SK-N-SH (cell line): ENCODE results near the gene ZNF780B. TPM values are rescaled to one million over a fixed set of nuclear protein-coding genes. Genes with fewer than 3 reads are reported as not detected.

Experiments
- CTCF ChIA-PET: fragments of 300-600, 350-600 bp; formaldehyde crosslinking; extraction: SDS; loops from one replicate; lab custom pipeline; 2021; lab: Yijun Ruan, JAX
- POLR2A ChIA-PET: fragments of 350-600 bp; sonication (Branson Sonifier 250); formaldehyde crosslinking; extraction: SDS; loops from one replicate; lab custom pipeline; 2020; ENCODE audit warnings: antibody characterized with exemption, inconsistent platforms; lab: Yijun Ruan, JAX
- DNase-seq: peaks from one replicate; pipeline ENCODE4 v3.0.0; 2012
- H2AFZ ChIP-seq: fragments of 200-600 bp; sonication (generic); 2 replicates; pipeline ENCODE4 v1.8.1; 2016; ENCODE audit warnings: antibody characterized with exemption, mild to moderate bottlenecking, low read depth
- H3F3A ChIP-seq: fragments of 200-600 bp; sonication (generic); replicated peaks from 2 replicates; pipeline ENCODE3; 2016; ENCODE audit warnings: antibody characterized with exemption, mild to moderate bottlenecking; ENCODE audit not compliant: insufficient read depth
- H3K27ac ChIP-seq, 2 experiments: fragments of 200-500 bp in 1 of 2; fragments of 200-600 bp in 1 of 2; sonication (Bioruptor generic) in 1 of 2; sonication (generic), shearing (Covaris generic) in 1 of 2; 2 replicates each; pipeline versions ENCODE4 v1.5.1 to v1.6.1; 2014 to 2016; ENCODE audit warnings: low read depth in 2 of 2, inconsistent platforms in 1 of 2, low read length in 1 of 2, mild to moderate bottlenecking in 1 of 2, mixed read lengths in 1 of 2
- H3K27me3 ChIP-seq: fragments of 200-600 bp; sonication (generic), shearing (Covaris generic); 2 replicates; pipeline ENCODE4 v1.6.1; 2016; ENCODE audit warnings: mixed run types; ENCODE audit not compliant: insufficient read depth
- H3K36me3 ChIP-seq, 2 experiments: fragments of 200-500 bp in 1 of 2; fragments of 200-600 bp in 1 of 2; sonication (Bioruptor generic) in 1 of 2; sonication (generic) in 1 of 2; replicated peaks in 1 of 2; 2 replicates each; pipeline versions ENCODE3 to v1.5.1; 2014 to 2016; ENCODE audit warnings: low read length in 1 of 2, mild to moderate bottlenecking in 1 of 2; ENCODE audit not compliant: insufficient read depth in 2 of 2, control insufficient read depth in 1 of 2
- H3K4me1 ChIP-seq, 2 experiments: fragments of 200-500 bp in 1 of 2; fragments of 200-600 bp in 1 of 2; sonication (Bioruptor generic) in 1 of 2; sonication (generic), shearing (Covaris generic) in 1 of 2; 2 replicates each; pipeline versions ENCODE4 v1.5.1 to v1.6.1; 2014 to 2016; ENCODE audit warnings: low read depth in 1 of 2, low read length in 1 of 2, mixed run types in 1 of 2; ENCODE audit not compliant: insufficient read depth in 2 of 2, control insufficient read depth in 1 of 2
- H3K4me2 ChIP-seq: fragments of 200-600 bp; sonication (generic), shearing (Covaris generic); 2 replicates; pipeline ENCODE4 v1.6.1; 2017; ENCODE audit warnings: mixed run types
- H3K4me3 ChIP-seq, 2 experiments: fragments of 200-500 bp in 1 of 2; fragments of 200-600 bp in 1 of 2; sonication (Bioruptor generic) in 1 of 2; sonication (generic), shearing (Covaris generic) in 1 of 2; 2 replicates each; pipeline versions ENCODE4 v1.5.1 to v1.8.1; 2014 to 2016; ENCODE audit warnings: low read depth in 2 of 2, inconsistent platforms in 1 of 2, low read length in 1 of 2, mild to moderate bottlenecking in 1 of 2, mixed read lengths in 1 of 2, moderate library complexity in 1 of 2
- H3K79me2 ChIP-seq: fragments of 200-600 bp; sonication (generic); 2 replicates; pipeline ENCODE4 v1.8.1; 2017; ENCODE audit warnings: mild to moderate bottlenecking; ENCODE audit not compliant: insufficient read depth
- H3K9ac ChIP-seq: fragments of 200-600 bp; sonication (generic); 2 replicates; pipeline ENCODE4 v1.6.1; 2017; ENCODE audit warnings: mixed run types
- H3K9me2 ChIP-seq: fragments of 200-600 bp; sonication (generic); 2 replicates; pipeline ENCODE4 v1.6.1; 2017; ENCODE audit warnings: mixed run types
- H3K9me3 ChIP-seq: fragments of 200-600 bp; sonication (generic); 2 replicates; pipeline ENCODE4 v1.6.1; 2017; ENCODE audit warnings: mixed run types, mild to moderate bottlenecking, moderate library complexity
- H4K20me1 ChIP-seq: fragments of 200-600 bp; sonication (generic); 2 replicates; pipeline ENCODE4 v1.6.1; 2017; ENCODE audit warnings: mild to moderate bottlenecking, mixed run types; ENCODE audit not compliant: insufficient read depth
- CTCF ChIP-seq: fragments of 200-600 bp; sonication (generic); IDR thresholded peaks from 2 replicates; pipeline ENCODE4 v1.6.1; 2017; ENCODE audit warnings: antibody characterized with exemption, mild to moderate bottlenecking, moderate library complexity
- ELF1 ChIP-seq: IDR thresholded peaks from 2 replicates; pipeline ENCODE4 v1.4.0; 2012
- EZH2phosphoT487 ChIP-seq: fragments of 200-600 bp; sonication (generic); IDR thresholded peaks from 2 replicates; pipeline ENCODE4 v1.6.1; 2017; ENCODE audit warnings: low read depth, mixed run types, mild to moderate bottlenecking, antibody characterized with exemption, moderate library complexity, borderline replicate concordance
- IRF3 ChIP-seq: fragments of 150-350 bp; IDR thresholded peaks from 2 replicates; pipeline ENCODE4 v1.6.1; 2016; ENCODE audit warnings: mild to moderate bottlenecking, low read depth, low read length
- JUND ChIP-seq: IDR thresholded peaks from 2 replicates; pipeline ENCODE4 v1.4.0; 2012
- MEF2A ChIP-seq: IDR thresholded peaks from 2 replicates; pipeline ENCODE4 v1.4.0; 2012; ENCODE audit warnings: low read depth, borderline replicate concordance
- NFIC ChIP-seq: IDR thresholded peaks from 2 replicates; pipeline ENCODE4 v1.4.0; 2012; ENCODE audit warnings: borderline replicate concordance
- NRF1 ChIP-seq: IDR thresholded peaks from 2 replicates; pipeline ENCODE4 v1.6.1; 2012; ENCODE audit warnings: low read depth, mild to moderate bottlenecking, low read length
- PBX3 ChIP-seq: IDR thresholded peaks from 2 replicates; pipeline ENCODE4; 2012
- RAD21 ChIP-seq: IDR thresholded peaks from 2 replicates; pipeline ENCODE4 v1.6.1; 2012; ENCODE audit warnings: mild to moderate bottlenecking, low read length
- RCOR1 ChIP-seq: fragments of 150-350 bp; IDR thresholded peaks from 2 replicates; pipeline ENCODE4 v1.6.1; 2017; ENCODE audit warnings: antibody characterized with exemption, low read length
- RXRA ChIP-seq: IDR thresholded peaks from 2 replicates; pipeline ENCODE4 v1.4.0; 2012; ENCODE audit warnings: low read depth, mild to moderate bottlenecking, borderline replicate concordance
- SIN3A ChIP-seq: IDR thresholded peaks from 2 replicates; pipeline ENCODE4 v1.6.1; 2012; ENCODE audit warnings: low read depth, mild to moderate bottlenecking, low read length, moderate library complexity, borderline replicate concordance
- SMC3 ChIP-seq: IDR thresholded peaks from 2 replicates; pipeline ENCODE4 v1.6.1; 2012; ENCODE audit warnings: low read depth, low read length, improper control_type of control experiment
- TAF1 ChIP-seq: IDR thresholded peaks from 2 replicates; pipeline ENCODE4 v1.6.1; 2012; ENCODE audit warnings: low read depth, mild to moderate bottlenecking, low read length, moderate library complexity, borderline replicate concordance
- TCF12 ChIP-seq: IDR thresholded peaks from 2 replicates; pipeline ENCODE4 v1.4.0; 2012
- TEAD4 ChIP-seq: IDR thresholded peaks from 2 replicates; pipeline ENCODE4 v1.4.0; 2012; ENCODE audit warnings: mild to moderate bottlenecking, borderline replicate concordance; ENCODE audit not compliant: insufficient read depth
- YY1 ChIP-seq: IDR thresholded peaks from 2 replicates; pipeline ENCODE4 v1.4.0; 2012; ENCODE audit warnings: low read depth, mild to moderate bottlenecking
- WGBS: methylation state at CpG from one replicate; pipeline ENCODE4 v1.1.6; 2017; ENCODE audit warnings: low lambda C conversion rate; 5-methylcytosine and 5-hydroxymethylcytosine counted together
- polyA plus RNA-seq, 3 experiments: library from polyadenylated mRNA; depleted of rRNA; stranded (reverse); fragments of >200 nt; gene quantifications; 2 replicates each; pipeline ENCODE4 v1.2.3, GENCODE V29; 2012

Gene ZNF780B
- polyA plus RNA-seq, 1 of the 3 experiments (the other 2 are of a cell fraction), result 7.0 TPM

GRCh38 chr19:40103600-40103999 is 47.6 kb upstream of the ZNF780B start:
- Histone ChIP-seq H3K4me1 (no peaks in the 10 kb centered on the region), H3F3A (no peaks in the 10 kb centered on the region), H3K9ac (no peak overlapping the region), H3K27ac (no peak overlapping the region), H4K20me1 (no peaks in the 10 kb centered on the region), H3K9me2 (no peaks in the 10 kb centered on the region), H3K79me2 (no peaks in the 10 kb centered on the region), H3K4me2 (no peak overlapping the region), H3K36me3 (no peaks in the 10 kb centered on the region), H3K4me3 (no peak overlapping the region), H3K9me3 (no peaks in the 10 kb centered on the region), H2AFZ (no peak overlapping the region)
- DNase-seq, result no peak
- ChIA-PET CTCF (interaction anchor here (0.9 kb wide), 1 partner anchor 54 kb away, joined by 3 read pairs; no protein-coding TSS in a partner anchor), POLR2A (no interaction called here)
- 21% methylated on average over 4 of the region's 4 CpGs for WGBS
- TF ChIP-seq RAD21 (no peak), SIN3A (no peak), NRF1 (no peak), RXRA (no peak), TAF1 (no peak), SMC3 (no peak), NFIC (no peak), RCOR1 (no peak), ELF1 (no peak), MEF2A (no peak), PBX3 (no peak), TCF12 (no peak), EZH2phosphoT487 (no peak), YY1 (no peak), JUND (no peak), CTCF (no peak), TEAD4 (no peak), IRF3 (no peak)
- TF ChIP-seq, all 33 proteins: peak for 0
- H3K27me3 ChIP-seq, result no peaks in the 10 kb centered on the region
